PC-9 (cell line): ENCODE results near the gene CCDC28B.

Experiments used
- CTCF ChIP-seq: fragments of 200-600 bp; sonication (generic); conservative IDR thresholded peaks from 2 replicates; pipeline ENCODE4 v1.6.1; 2017; ENCODE audit warnings: mixed run types, antibody characterized with exemption, mild to moderate bottlenecking, moderate library complexity
- EZH2 ChIP-seq: fragments of 200-600 bp; sonication (generic); IDR thresholded peaks from 2 replicates; pipeline ENCODE4 v1.8.0; 2017; ENCODE audit warnings: antibody characterized with exemption, low read depth

DNA sequence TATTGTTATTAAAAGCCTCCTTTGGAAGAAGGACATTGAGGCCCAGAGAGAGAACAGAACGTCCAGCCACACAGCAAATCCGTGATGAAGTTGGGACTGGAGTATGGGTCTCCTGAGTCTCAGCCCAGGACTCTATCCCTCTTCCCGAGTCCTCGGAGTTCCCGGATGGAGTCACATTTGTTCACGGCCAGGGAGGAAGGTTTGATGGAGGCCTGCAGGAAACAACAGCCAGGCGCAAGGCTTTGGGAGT, 21.3 kb upstream of the CCDC28B start:
- TF ChIP-seq CTCF (no peak), EZH2 (no peak)
